GM18867 (cell line): ENCODE results near the gene SLC6A9.

Experiments
- ATAC-seq: cut with Tn5 transposase; IDR thresholded peaks from one replicate; pipeline ENCODE4 v1.9.1; 2021; ENCODE audit warnings: mild to moderate bottlenecking, moderate library complexity; ENCODE audit not compliant: unreplicated experiment

SLC6A9 gene

GRCh38 chr1:44049839-44050238 lies 18.6 kb upstream of the SLC6A9 start:
- ATAC-seq = no peak

GRCh38 chr1:44048532-44049215 lies 17.4 kb upstream of the SLC6A9 start:
- no peak for ATAC-seq

- no peak for ATAC-seq
These were observed 15.9 kb upstream of the SLC6A9 start for GRCh38 chr1:44047131-44047530.

- ATAC-seq = no peak
These were observed 13.8 kb upstream of the SLC6A9 start for GRCh38 chr1:44045064-44045463.

- ATAC-seq = no peak
These were observed 13.0 kb upstream of the SLC6A9 start for GRCh38 chr1:44044071-44044801.

GRCh38 chr1:44043176-44044070 lies 12.2 kb upstream of the SLC6A9 start:
- no peak for ATAC-seq

- no peak for ATAC-seq
These were observed 9.6 kb upstream of the SLC6A9 start for GRCh38 chr1:44040846-44041245.

- ATAC-seq = no peak
These were observed 9.2 kb upstream of the SLC6A9 start for GRCh38 chr1:44040418-44040817.

GRCh38 chr1:44038876-44039657 lies 7.8 kb upstream of the SLC6A9 start:
- ATAC-seq = no peak

GRCh38 chr1:44037154-44037553 lies 5.9 kb upstream of the SLC6A9 start:
- no peak for ATAC-seq

GRCh38 chr1:44036409-44037139 lies 5.3 kb upstream of the SLC6A9 start:
- no peak for ATAC-seq

- ATAC-seq = no peak
These were observed 4.6 kb upstream of the SLC6A9 start for GRCh38 chr1:44035726-44036408.

- no peak for ATAC-seq
These were observed 3.9 kb upstream of the SLC6A9 start for GRCh38 chr1:44034976-44035716.

- ATAC-seq = no peak
These were observed 3.2 kb upstream of the SLC6A9 start for GRCh38 chr1:44034423-44034822.

GRCh38 chr1:44033756-44034155 lies 2.5 kb upstream of the SLC6A9 start:
- no peak for ATAC-seq

GRCh38 chr1:44033041-44033575 lies 1.8 kb upstream of the SLC6A9 start:
- no peak for ATAC-seq

- no peak for ATAC-seq
These were observed 1.0 kb upstream of the SLC6A9 start for GRCh38 chr1:44032170-44032790.

- ATAC-seq = peak; percentile 27
These were observed 534 bp downstream of the SLC6A9 start for GRCh38 chr1:44030605-44031251.
